LNCaP clone FGC (cell line): ENCODE measurements around the gene ERC1.

Experiments used
- DNase-seq: peaks from one replicate; pipeline ENCODE4 v3.0.0-alpha.2; 2011; ENCODE audit warnings: low read depth
- H3K4me3 ChIP-seq: 2 replicates; pipeline ENCODE4 v1.5.1; 2011; ENCODE audit warnings: mild to moderate bottlenecking, low read depth, low read length, control low read depth
- CTCF ChIP-seq: IDR thresholded peaks from 2 replicates; pipeline ENCODE4 v1.5.1; 2012; ENCODE audit warnings: mild to moderate bottlenecking; ENCODE audit not compliant: control insufficient read depth, insufficient read depth; ENCODE audit errors: extremely low read depth

ERC1 gene

GRCh38 chr12:1425396-1425729 is 434.3 kb downstream of the ERC1 start:
- no peak for TF ChIP-seq CTCF
- no peak overlapping the region for H3K4me3 ChIP-seq
- no peak for DNase-seq

- no peak for TF ChIP-seq CTCF
- H3K4me3 ChIP-seq = no peak overlapping the region
- no peak for DNase-seq
These were observed 437.6 kb downstream of the ERC1 start for GRCh38 chr12:1428671-1429070.

GRCh38 chr12:1429980-1430379 is 439.0 kb downstream of the ERC1 start:
- no peak for TF ChIP-seq CTCF
- DNase-seq = no peak

GRCh38 chr12:1434296-1434955 is 443.4 kb downstream of the ERC1 start:
- no peak for TF ChIP-seq CTCF
- H3K4me3 ChIP-seq = no peak overlapping the region
- DNase-seq = no peak

More at GRCh38 chr12:1429980-1430379, 439.0 kb downstream of the ERC1 start:
- H3K4me3 ChIP-seq = no peak overlapping the region

DNA sequence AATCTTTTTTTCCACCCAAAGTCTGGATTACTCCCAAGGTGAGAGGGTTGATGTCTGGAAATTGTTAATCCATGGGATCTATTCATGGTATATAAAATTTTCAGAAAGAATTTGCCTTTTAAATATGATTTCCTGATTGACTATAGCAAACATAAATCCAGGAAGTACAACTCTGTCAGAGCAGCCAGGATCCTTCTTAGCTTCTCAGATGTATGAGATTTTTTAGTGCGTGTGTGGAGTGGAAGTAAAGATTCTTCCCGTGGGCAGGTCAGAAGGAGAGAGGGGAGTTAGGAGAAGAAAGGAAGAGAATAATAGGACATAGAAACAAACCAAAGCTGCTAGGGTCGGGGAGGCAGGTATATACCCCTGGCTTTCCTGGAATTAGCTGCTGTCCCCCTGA is 444.0 kb downstream of the ERC1 start:
- no peak for TF ChIP-seq CTCF
- no peak for DNase-seq

GRCh38 chr12:1435456-1435855 is 444.4 kb downstream of the ERC1 start:
- no peak for TF ChIP-seq CTCF
- H3K4me3 ChIP-seq = no peak overlapping the region
- no peak for DNase-seq

More for the DNA sequence above, 444.0 kb downstream of the ERC1 start:
- H3K4me3 ChIP-seq = no peak overlapping the region

GRCh38 chr12:1436015-1436414 is 445.0 kb downstream of the ERC1 start:
- no peak for DNase-seq
- no peak overlapping the region for H3K4me3 ChIP-seq
- TF ChIP-seq CTCF = no peak
